Esophagus muscularis mucosa (tissue), 4 donors: Measurements from ENCODE around the gene CROCC2. TPM values are rescaled to one million over a fixed set of nuclear protein-coding genes. Genes with fewer than 3 reads are reported as not detected.

Experiments used
- DNase-seq: peaks from one replicate; pipeline ENCODE4 v3.0.0-alpha.2; 2017; ENCODE audit errors: extremely low spot score
- H3K27ac ChIP-seq, 4 donors: fragments of 200-600 bp; sonication (generic); replicated peaks in 1 of 4; 1 replicate in 3 of 4; 2 replicates in 1 of 4; pipeline ENCODE4 v1.5.1; 2016 to 2019; ENCODE audit warnings: mild to moderate bottlenecking in 1 of 4
- H3K27me3 ChIP-seq, 4 donors: fragments of 200-600 bp; sonication (generic); one replicate each; pipeline versions ENCODE4 v1.5.1 to v1.6.0; 2016 to 2019
- H3K36me3 ChIP-seq, 4 donors: fragments of 200-600 bp; sonication (generic); one replicate each; pipeline ENCODE4 v1.5.1; 2016 to 2019
- H3K4me1 ChIP-seq, 4 donors: fragments of 200-600 bp; sonication (generic); one replicate each; pipeline ENCODE4 v1.5.1; 2016 to 2019
- H3K4me3 ChIP-seq, 4 donors: fragments of 200-600 bp; sonication (generic); 1 replicate in 2 of 4; 2 replicates in 2 of 4; pipeline ENCODE4 v1.5.1; 2016 to 2019; ENCODE audit warnings: mild to moderate bottlenecking in 4 of 4, moderate library complexity in 1 of 4
- H3K9me3 ChIP-seq, 4 donors: fragments of 200-600 bp; sonication (generic); 1 replicate in 3 of 4; 2 replicates in 1 of 4; pipeline ENCODE4 v1.5.1; 2016 to 2019
- CTCF ChIP-seq, 3 experiments: fragments of 200-600 bp in 2 of 3; fragments of 450-650 bp in 1 of 3; sonication (generic) in 2 of 3; IDR thresholded peaks; one replicate each; pipeline ENCODE4 v1.5.1; 2017 to 2019; ENCODE audit warnings: antibody characterized with exemption in 3 of 3, mild to moderate bottlenecking in 2 of 3, moderate library complexity in 1 of 3
- EP300 ChIP-seq: sonication (generic); formaldehyde crosslinking; IDR thresholded peaks from one replicate; pipeline ENCODE4 v1.6.1; 2017; ENCODE audit warnings: antibody characterized with exemption
- POLR2A ChIP-seq: fragments of 450-650 bp; IDR thresholded peaks from one replicate; pipeline ENCODE4 v1.6.1; 2017; ENCODE audit warnings: antibody characterized with exemption, moderate library complexity, mild to moderate bottlenecking, low read depth
- POLR2AphosphoS5 ChIP-seq, 2 donors: sonication (generic); formaldehyde crosslinking; IDR thresholded peaks; one replicate each; pipeline ENCODE4 v1.6.1; 2017; ENCODE audit warnings: antibody characterized with exemption in 2 of 2
- WGBS: methylation state at CpG from one replicate; pipeline ENCODE4 v1.1.5; 2018; 5-methylcytosine and 5-hydroxymethylcytosine counted together
- intact Hi-C: fragments of 100-400 bp; cut with DNase I; formaldehyde crosslinking; loops from one replicate; pipeline ENCODE4 v1.15.1; 2023
- total RNA-seq, 4 donors: library from RNA; depleted of rRNA; stranded (reverse); fragments of >200 nt; gene quantifications; one replicate each; pipeline versions ENCODE4 v1.1.0 to v1.2.1, GENCODE V29; 2016

Gene CROCC2
- total RNA-seq, 4 donors from 2014 or later = not detected

- intact Hi-C loops = no loop called here
- H3K27ac ChIP-seq = no peak overlapping the region
- H3K9me3 ChIP-seq = no peaks in the 10 kb centered on the region
- no peaks in the 10 kb centered on the region for H3K36me3 ChIP-seq
- TF ChIP-seq POLR2AphosphoS5 (IDR thresholded peaks at IDR 0.05) (no peak), CTCF (IDR thresholded peaks at IDR 0.05) (no peak)
- DNase-seq = no peak
- WGBS = 81% methylated on average over 5 of the region's 5 CpGs
- no peak overlapping the region for H3K4me3 ChIP-seq
- H3K27me3 ChIP-seq = no peaks in the 10 kb centered on the region
- H3K4me1 ChIP-seq = no peaks in the 10 kb centered on the region
Observed at GRCh38 chr2:240886023-240886565, 20.0 kb upstream of the CROCC2 start.

GRCh38 chr2:240886678-240887609 is 19.2 kb upstream of the CROCC2 start:
- 71% methylated on average over 9 of the region's 18 CpGs for WGBS
- H3K4me1 ChIP-seq = no peaks in the 10 kb centered on the region

GRCh38 chr2:240887631-240888030 is 18.5 kb upstream of the CROCC2 start:
- no peak for TF ChIP-seq POLR2A
- TF ChIP-seq EP300 = no peak
- no peak for TF ChIP-seq POLR2AphosphoS5 (IDR thresholded peaks at IDR 0.05)
- TF ChIP-seq CTCF (IDR thresholded peaks at IDR 0.05) = no peak
- 70% methylated on average over 4 of the region's 4 CpGs for WGBS
- no peaks in the 10 kb centered on the region for H3K27me3 ChIP-seq
- no peaks in the 10 kb centered on the region for H3K36me3 ChIP-seq
- H3K4me1 ChIP-seq = no peaks in the 10 kb centered on the region
- H3K27ac ChIP-seq = no peak overlapping the region
- no peak for DNase-seq
- H3K9me3 ChIP-seq = no peaks in the 10 kb centered on the region
- intact Hi-C loops = no loop called here
- no peak overlapping the region for H3K4me3 ChIP-seq

More at GRCh38 chr2:240886678-240887609, 19.2 kb upstream of the CROCC2 start:
- TF ChIP-seq POLR2AphosphoS5 (IDR thresholded peaks at IDR 0.05) (no peak), EP300 (no peak), CTCF (IDR thresholded peaks at IDR 0.05) (no peak), POLR2A (no peak)
- no peaks in the 10 kb centered on the region for H3K9me3 ChIP-seq
- DNase-seq = no peak
- no peak overlapping the region for H3K27ac ChIP-seq
- no peaks in the 10 kb centered on the region for H3K27me3 ChIP-seq
- no peaks in the 10 kb centered on the region for H3K36me3 ChIP-seq
- no peak overlapping the region for H3K4me3 ChIP-seq
- intact Hi-C loops = no loop called here

GRCh38 chr2:240888130-240888889 is 17.8 kb upstream of the CROCC2 start:
- no peak overlapping the region for H3K4me3 ChIP-seq
- H3K27ac ChIP-seq = no peak overlapping the region
- H3K36me3 ChIP-seq = no peaks in the 10 kb centered on the region
- TF ChIP-seq EP300 (no peak), POLR2A (no peak), CTCF (IDR thresholded peaks at IDR 0.05) (no peak), POLR2AphosphoS5 (IDR thresholded peaks at IDR 0.05) (no peak)
- intact Hi-C loops = no loop called here
- DNase-seq = no peak
- no peaks in the 10 kb centered on the region for H3K4me1 ChIP-seq
- WGBS = 92% methylated on average over 30 of the region's 37 CpGs
- no peaks in the 10 kb centered on the region for H3K27me3 ChIP-seq
- no peaks in the 10 kb centered on the region for H3K9me3 ChIP-seq
